Measurements from ENCODE around the gene C6orf89. TPM values are rescaled to one million over a fixed set of nuclear protein-coding genes. Genes with fewer than 3 reads are reported as not detected.

Gene C6orf89
- total and polyA plus RNA-seq, 2 donors (not counting 1 experiment from before 2014, with no cell fraction given): 47.1 to 66.7 TPM

GRCh38 chr6:36969240-36969691 lies 83.5 kb downstream of the C6orf89 start:
- Histone ChIP-seq H3K4me1 (ENCODE audit: control insufficient read depth, extremely low read depth, insufficient read depth, low read length) (no peaks in the 10 kb centered on the region), H2AFZ (ENCODE audit: low read length) (no peak overlapping the region), H3K36me3 (ENCODE audit: control insufficient read depth, insufficient read depth, low read length) (peaks cover 37% of the 10 kb centered on the region), H3K27me3 (ENCODE audit: control insufficient read depth, insufficient read depth, low read length) (no peaks in the 10 kb centered on the region), H3K4me3 (replicated peaks in 1 of 4; ENCODE audit: control extremely low read depth in 1 of 4, insufficient read depth in 1 of 4, low read depth in 3 of 4, low read length in 4 of 4) (no peak overlapping the region), H3K27ac (ENCODE audit: insufficient read depth, low read length) (no peak overlapping the region), H3K9me3 (ENCODE audit: control insufficient read depth, insufficient read depth, low read depth, low read length) (no peaks in the 10 kb centered on the region), H3K4me2 (ENCODE audit: extremely low read depth, insufficient read depth, low read length) (no peak overlapping the region), H3K9ac (ENCODE audit: insufficient read depth, low read length) (no peak overlapping the region), H3K79me2 (ENCODE audit: control insufficient read depth, insufficient read depth, low read length) (no peaks in the 10 kb centered on the region), H4K20me1 (ENCODE audit: control insufficient read depth, extremely low read depth, insufficient read depth, low read length) (no peaks in the 10 kb centered on the region)
- DNase-seq (ENCODE audit: low read depth in 2 of 2): no peak
- TF ChIP-seq CTCF (conservative IDR thresholded peaks at IDR 0.05 in 1 of 2, IDR thresholded peaks at IDR 0.05 in 1 of 2; ENCODE audit: low read depth in 1 of 2, low read length in 2 of 2): no peak
- no peak for TF ChIP-seq EZH2 (IDR thresholded peaks at IDR 0.05; ENCODE audit: low read length, missing control alignments)

GRCh38 chr6:36969988-36970891 lies 84.5 kb downstream of the C6orf89 start:
- H3K27me3 ChIP-seq (ENCODE audit: control insufficient read depth, insufficient read depth, low read length): no peaks in the 10 kb centered on the region
- no peak overlapping the region for H2AFZ ChIP-seq (ENCODE audit: low read length)
- no peaks in the 10 kb centered on the region for H3K4me1 ChIP-seq (ENCODE audit: control insufficient read depth, extremely low read depth, insufficient read depth, low read length)
- no peaks in the 10 kb centered on the region for H4K20me1 ChIP-seq (ENCODE audit: control insufficient read depth, extremely low read depth, insufficient read depth, low read length)
- H3K79me2 ChIP-seq (ENCODE audit: control insufficient read depth, insufficient read depth, low read length): no peaks in the 10 kb centered on the region
- TF ChIP-seq EZH2 (IDR thresholded peaks at IDR 0.05; ENCODE audit: low read length, missing control alignments): no peak
- no peak for TF ChIP-seq CTCF (conservative IDR thresholded peaks at IDR 0.05 in 1 of 2, IDR thresholded peaks at IDR 0.05 in 1 of 2; ENCODE audit: low read depth in 1 of 2, low read length in 2 of 2)
- H3K27ac ChIP-seq (ENCODE audit: insufficient read depth, low read length): no peak overlapping the region
- no peak overlapping the region for H3K4me2 ChIP-seq (ENCODE audit: extremely low read depth, insufficient read depth, low read length)
- no peak for DNase-seq (ENCODE audit: low read depth in 2 of 2)
- no peak overlapping the region for H3K9ac ChIP-seq (ENCODE audit: insufficient read depth, low read length)
- peaks cover 44% of the 10 kb centered on the region for H3K36me3 ChIP-seq (ENCODE audit: control insufficient read depth, insufficient read depth, low read length)
- H3K9me3 ChIP-seq (ENCODE audit: control insufficient read depth, insufficient read depth, low read depth, low read length): no peaks in the 10 kb centered on the region
- no peak overlapping the region for H3K4me3 ChIP-seq (replicated peaks in 1 of 4; ENCODE audit: control extremely low read depth in 1 of 4, insufficient read depth in 1 of 4, low read depth in 3 of 4, low read length in 4 of 4)

GRCh38 chr6:36970892-36971842 lies 85.4 kb downstream of the C6orf89 start:
- no peak for DNase-seq (ENCODE audit: low read depth in 2 of 2)
- no peaks in the 10 kb centered on the region for H3K4me1 ChIP-seq (ENCODE audit: control insufficient read depth, extremely low read depth, insufficient read depth, low read length)
- TF ChIP-seq CTCF (conservative IDR thresholded peaks at IDR 0.05 in 1 of 2, IDR thresholded peaks at IDR 0.05 in 1 of 2; ENCODE audit: low read depth in 1 of 2, low read length in 2 of 2) (no peak), EZH2 (IDR thresholded peaks at IDR 0.05; ENCODE audit: low read length, missing control alignments) (no peak)
- no peaks in the 10 kb centered on the region for H3K27me3 ChIP-seq (ENCODE audit: control insufficient read depth, insufficient read depth, low read length)
- peaks cover 47% of the 10 kb centered on the region for H3K36me3 ChIP-seq (ENCODE audit: control insufficient read depth, insufficient read depth, low read length)
- no peak overlapping the region for H2AFZ ChIP-seq (ENCODE audit: low read length)
- no peak overlapping the region for H3K4me2 ChIP-seq (ENCODE audit: extremely low read depth, insufficient read depth, low read length)
- H3K79me2 ChIP-seq (ENCODE audit: control insufficient read depth, insufficient read depth, low read length): no peaks in the 10 kb centered on the region
- no peak overlapping the region for H3K9ac ChIP-seq (ENCODE audit: insufficient read depth, low read length)
- H3K27ac ChIP-seq (ENCODE audit: insufficient read depth, low read length): no peak overlapping the region
- no peak overlapping the region for H3K4me3 ChIP-seq (replicated peaks in 1 of 4; ENCODE audit: control extremely low read depth in 1 of 4, insufficient read depth in 1 of 4, low read depth in 3 of 4, low read length in 4 of 4)
- H3K9me3 ChIP-seq (ENCODE audit: control insufficient read depth, insufficient read depth, low read depth, low read length): no peaks in the 10 kb centered on the region
- no peaks in the 10 kb centered on the region for H4K20me1 ChIP-seq (ENCODE audit: control insufficient read depth, extremely low read depth, insufficient read depth, low read length)

Measured in fibroblast of lung (primary cell).